Left hindlimb (tissue), 1 donor: Measurements from ENCODE around the gene CEP63.

Source experiments
- DNase-seq: peaks from one replicate; pipeline ENCODE4 v3.0.0-alpha.2; 2018

CEP63 gene

DNA sequence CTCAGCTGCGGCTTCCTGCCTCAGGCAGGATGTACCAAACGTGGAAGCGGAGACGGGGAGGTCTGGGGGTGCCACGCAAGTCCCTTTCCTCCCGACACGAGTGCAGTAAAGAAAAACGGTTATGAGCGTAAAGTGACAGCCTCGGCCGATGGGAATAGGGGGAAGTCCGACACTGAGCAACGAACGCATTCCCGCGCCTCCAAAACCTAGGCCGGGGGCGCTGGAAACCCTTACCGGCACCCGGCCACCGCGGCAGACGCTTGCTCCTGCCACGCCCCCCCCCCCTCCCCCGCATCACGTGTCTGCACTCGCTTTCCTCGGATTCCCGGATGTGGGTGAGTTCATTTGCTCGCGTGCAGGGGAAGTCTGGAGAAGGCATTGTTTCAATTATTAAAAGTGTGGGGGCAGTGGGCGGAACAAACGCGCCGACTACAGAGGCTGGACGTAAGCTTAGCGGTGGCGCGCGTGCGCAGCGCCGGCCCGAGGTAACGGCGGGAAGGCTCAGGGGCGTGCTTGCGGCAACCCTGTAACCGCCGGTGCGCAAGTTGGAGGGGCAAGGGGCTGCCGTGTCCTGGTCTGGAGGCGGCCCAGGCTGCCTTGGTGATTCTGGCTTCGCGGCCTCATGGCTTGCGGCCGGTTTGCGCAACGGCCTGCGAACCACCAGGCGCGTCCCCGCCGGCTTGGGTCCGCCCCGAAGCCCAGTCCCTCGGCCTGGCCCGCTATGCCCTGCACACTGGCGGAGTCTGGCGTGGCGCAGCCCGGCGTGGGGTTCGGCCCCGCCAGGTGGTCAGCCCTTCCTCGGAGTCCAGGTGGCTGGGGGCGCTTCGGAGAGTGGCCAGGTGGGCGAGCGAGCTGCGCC, at the start of gene CEP63, which contains the start of gene ANAPC13:
CEP63 (plus strand) TSS at position 340 of the 859 bp plus-strand sequence. CDS start 9,264 bp downstream, outside the sequence.
ANAPC13 (minus strand) TSS at position 268 of the 859 bp plus-strand sequence. CDS start 3,081 bp downstream, outside the sequence.
- DNase-seq = peak; percentile 98

DNA sequence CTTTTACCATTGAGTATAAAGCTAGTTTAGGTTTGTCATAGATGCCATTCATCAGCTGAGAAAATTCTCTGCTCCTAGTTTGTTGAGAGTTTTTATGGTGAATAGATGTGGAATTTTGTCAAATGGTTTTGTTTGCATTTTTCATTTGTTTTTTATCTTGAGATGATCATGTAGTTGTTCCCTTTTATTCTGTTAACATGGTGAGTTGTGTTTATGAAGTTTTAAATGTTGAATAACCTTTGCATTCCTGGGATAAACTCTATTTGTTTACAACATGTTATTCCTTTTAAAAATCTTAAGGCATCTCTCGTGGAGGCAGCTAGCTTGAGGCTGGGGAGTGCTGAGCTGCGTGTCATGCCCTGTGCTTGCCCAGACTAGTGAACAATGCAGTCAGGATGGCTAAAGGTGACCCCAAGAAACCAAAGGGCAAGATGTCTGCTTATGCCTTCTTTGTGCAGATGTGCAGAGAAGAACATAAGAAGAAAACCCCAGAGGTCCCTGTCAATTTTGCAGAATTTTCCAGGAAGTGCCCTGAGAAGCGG, 48.6 kb upstream of the CEP63 start:
- no peak for DNase-seq

DNA sequence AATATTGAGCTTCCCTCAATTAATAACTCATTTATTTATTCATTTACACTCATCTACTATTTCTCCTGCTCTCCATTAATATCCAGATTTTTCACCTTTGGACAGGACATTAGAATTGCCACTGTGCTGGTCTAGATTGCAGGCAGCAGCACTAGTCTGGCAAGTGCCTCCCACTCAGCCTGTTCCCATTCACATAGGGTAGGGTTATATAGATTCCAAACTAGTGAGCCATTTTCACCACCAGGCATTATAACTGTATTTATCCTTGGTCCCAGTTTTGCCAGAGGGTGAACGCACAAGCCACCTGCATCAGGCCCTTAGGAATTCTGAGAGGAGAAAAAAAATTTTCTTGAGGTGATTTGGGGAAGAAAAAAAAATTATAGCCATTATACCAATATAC, 44.5 kb upstream of the CEP63 start:
- DNase-seq = no peak

GRCh38 chr3:134441821-134442220, 44.0 kb upstream of the CEP63 start:
- no peak for DNase-seq

- no peak for DNase-seq
Observed at GRCh38 chr3:134445095-134445494, 40.8 kb upstream of the CEP63 start.

GRCh38 chr3:134445636-134446035, 40.2 kb upstream of the CEP63 start:
- DNase-seq = no peak

GRCh38 chr3:134446800-134447199, 39.1 kb upstream of the CEP63 start:
- DNase-seq = no peak

GRCh38 chr3:134447351-134447750, 38.5 kb upstream of the CEP63 start:
- no peak for DNase-seq

GRCh38 chr3:134448664-134449063, 37.2 kb upstream of the CEP63 start:
- DNase-seq = no peak

DNA sequence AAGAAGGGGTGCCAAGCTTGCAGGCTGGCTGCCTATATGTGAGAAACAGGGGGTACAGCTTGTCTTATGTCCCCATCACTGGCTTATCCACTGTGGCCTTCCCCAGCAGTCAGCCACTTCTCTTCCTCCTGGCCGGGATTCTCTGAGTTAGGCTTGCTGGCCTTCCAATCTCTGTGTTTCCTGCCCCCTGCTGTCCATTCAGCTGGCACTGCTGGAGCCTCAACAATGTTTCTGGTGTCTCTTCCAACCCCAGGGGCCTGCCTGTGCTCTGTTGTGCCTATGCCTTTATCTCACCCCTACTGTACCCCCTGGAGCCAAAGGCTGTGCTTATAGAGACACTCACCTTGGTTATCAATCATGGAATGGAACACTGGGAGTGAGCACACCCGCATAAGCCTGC, 36.6 kb upstream of the CEP63 start:
- DNase-seq = no peak

DNA sequence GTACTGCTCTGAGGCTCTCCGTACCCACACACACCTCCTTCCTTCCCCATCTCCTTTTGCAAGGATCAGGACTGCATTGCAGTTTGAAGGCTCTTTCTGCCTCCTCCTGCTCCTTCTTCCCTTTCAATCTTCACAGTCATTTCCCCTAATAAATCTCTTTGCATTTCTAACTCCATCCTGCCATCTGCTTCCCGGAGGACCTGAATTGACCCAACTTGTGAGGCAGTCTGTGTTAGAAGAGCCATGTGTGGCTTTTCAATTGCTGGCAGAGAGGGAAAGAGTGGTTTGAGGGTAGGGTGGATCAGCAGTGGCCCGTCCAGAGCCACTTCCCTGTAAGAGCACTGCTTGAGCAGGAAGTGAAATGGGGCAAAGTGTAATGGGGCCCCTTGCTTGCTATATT, 35.9 kb upstream of the CEP63 start:
- no peak for DNase-seq

DNA sequence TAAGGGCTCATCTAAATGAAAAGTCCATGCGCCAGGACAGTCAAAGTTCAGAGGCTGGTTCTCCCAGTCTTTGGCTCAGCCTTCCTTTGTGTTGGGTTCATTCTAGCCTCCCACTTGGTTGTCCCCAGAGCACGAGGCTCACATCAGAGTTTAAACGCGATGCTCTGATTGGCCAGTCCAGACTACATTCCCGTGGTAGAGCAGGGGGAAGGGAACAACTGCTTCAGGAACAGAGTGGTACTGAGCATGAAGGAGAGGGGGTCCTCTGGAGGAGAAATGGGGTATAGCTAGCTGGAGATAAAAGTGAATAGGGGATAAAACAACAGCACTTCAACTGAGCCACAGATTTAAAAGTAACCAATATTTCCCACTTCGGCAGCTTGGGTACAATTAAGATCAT, 32.2 kb upstream of the CEP63 start:
- no peak for DNase-seq

- no peak for DNase-seq
Observed at GRCh38 chr3:134457376-134458074, 28.3 kb upstream of the CEP63 start.

DNA sequence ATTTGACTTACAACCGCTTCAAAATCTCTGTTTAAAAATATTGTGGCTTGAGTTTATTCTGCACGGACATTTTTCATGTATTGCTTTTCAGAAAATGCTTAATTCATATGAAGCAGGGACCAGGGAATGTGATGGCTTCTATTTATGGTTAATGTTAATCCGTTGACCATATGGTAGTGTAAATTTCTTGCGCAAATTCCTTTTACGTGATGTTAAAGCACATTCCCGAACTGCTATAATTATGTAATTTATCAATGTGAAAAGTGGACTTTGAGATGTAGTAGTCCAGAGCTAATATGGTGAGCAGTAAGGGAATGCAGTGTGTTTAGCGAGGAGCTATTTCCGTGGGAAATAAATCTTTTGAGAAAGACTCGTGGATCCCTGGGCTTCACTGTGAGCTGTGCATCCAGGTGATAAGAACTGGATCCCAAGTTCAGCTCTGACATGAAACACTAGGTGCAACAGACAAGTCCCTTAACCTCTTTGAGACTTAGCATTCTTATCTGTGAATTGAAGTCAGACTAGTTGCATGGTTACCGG, 27.4 kb upstream of the CEP63 start:
- DNase-seq = no peak

DNA sequence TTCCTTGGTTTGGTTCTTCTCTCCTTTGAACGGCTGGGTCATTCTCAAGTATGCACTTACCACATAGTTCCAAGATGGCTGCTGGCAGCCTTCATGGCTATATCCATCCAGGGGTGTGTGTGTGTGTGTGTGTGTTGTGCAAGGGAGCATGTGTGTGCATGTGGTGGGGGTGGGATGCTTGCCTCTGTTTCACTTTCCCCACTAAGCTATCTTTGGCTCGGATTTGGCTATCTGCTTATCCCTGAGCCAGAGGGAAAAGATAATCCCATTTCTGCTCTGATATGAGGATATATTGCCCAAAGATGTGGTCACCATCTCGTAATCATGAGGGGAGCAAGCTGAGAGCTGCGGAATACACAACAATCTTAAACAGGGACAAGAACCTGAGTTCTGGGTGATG, 26.3 kb upstream of the CEP63 start:
- no peak for DNase-seq

- DNase-seq = no peak
Observed at GRCh38 chr3:134460965-134461364, 24.9 kb upstream of the CEP63 start.

DNA sequence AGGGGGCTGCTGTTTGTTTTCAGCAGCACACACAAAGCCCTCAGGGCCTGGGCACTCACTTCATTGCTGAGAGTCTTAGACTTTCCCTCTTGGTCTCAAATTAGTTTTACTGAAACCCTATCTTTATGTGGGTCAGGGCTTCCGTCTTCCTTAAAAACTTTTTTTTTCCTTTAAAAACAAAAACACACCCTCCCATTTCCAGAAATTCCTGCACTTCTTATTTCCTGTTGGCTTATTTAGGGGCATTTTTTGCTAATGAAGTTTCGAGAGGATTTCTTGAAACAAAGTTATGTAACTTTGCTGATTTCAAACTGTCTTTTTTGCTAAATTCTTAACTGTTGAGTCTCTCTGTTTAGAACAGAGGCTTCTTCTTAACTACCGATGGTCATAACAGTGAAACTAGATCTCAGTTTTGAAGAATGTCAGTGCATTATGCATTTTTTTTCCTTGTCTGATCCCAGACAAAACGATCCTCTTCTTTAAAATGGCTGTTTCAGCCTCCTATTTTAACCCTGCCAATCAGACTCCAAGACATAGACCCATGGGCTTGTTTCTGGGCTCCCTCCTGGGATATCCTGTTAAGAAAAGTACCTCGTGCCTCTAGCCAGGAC, 23.4 kb upstream of the CEP63 start:
- DNase-seq = no peak

DNA sequence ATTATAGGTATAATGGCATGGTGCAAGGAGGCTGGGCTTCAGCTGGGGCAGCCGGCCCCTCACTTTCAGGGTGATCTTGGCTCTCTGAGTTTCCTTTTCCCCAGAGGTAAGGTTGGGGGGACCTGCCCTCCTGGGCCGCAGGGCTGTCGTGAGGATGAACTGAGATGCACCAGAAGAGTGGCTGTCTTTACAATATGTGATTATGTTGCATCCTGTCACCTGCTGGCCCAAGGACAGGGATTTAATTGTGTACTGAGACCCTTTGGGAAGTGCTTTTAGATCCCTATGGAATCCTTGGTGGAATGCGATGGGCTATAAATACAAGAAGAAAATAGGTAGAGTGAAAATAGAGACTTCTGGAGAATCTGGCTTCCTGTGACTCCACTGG, 22.2 kb upstream of the CEP63 start:
- DNase-seq = no peak

DNA sequence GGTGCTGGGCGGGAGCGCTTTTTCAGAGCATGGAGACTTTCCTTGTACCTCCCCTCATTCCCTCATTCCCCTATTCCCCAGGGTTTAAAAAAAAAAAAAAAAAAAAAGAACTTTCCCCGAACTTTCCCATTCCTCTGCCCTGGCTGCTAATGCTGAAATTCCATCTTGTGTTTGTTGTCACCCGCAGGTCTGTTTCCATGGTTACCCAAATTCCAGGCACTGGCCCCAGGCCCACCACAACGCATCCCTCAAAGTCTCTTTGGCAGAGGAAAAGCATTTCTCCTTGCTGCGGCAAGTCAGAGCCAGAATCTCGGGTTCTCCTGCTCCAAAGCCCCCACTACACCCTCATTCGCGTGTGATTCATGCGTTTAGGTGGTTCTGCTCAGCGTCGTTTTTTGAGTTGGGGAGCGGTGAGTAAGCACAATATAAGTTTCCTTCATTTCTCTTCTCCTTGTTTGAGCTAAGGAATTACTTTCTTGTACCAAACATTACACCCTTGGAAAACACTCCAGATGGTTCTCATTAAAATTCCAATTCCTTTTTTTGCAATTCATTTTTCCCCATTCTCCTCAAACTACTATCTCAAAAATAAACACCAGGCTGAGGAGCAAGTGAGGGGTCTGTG, 21.7 kb upstream of the CEP63 start:
- DNase-seq = peak; percentile 96

DNA sequence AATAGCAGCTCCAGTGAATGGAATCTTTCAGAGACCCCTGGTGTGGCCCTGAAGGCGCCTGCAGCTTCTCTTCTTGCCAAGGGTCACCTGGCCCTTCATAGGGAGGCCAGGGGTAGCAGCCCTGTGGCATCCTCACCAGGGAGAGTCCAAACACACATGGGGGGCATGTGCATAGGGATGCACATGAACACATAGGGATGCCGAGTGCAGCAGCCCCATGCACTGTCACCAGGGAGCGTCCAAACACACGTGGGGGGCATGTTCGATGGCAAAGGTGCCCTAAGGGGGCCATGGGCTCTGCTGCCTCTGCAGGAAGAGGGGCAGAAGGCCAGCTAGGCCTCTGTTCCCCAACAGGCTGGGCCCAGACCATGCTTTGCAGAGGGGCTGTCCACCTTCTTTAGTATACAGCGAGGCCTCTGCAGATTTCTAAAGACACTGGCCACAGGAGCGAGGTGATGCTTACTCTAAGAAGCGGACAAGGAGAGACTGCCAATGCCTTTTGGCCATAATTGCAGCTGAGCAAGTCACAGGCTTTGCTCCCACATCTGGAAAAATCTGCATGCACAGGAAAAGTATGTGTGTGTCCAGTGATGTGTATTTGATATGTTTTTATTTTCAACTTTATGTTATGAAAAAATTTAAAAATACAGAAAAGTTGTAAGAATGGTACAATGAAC, 21.0 kb upstream of the CEP63 start:
- peak; percentile 58 for DNase-seq

GRCh38 chr3:134466331-134466730, 19.5 kb upstream of the CEP63 start:
- no peak for DNase-seq

GRCh38 chr3:134468519-134468918, 17.3 kb upstream of the CEP63 start:
- no peak for DNase-seq
